GM12874 (cell line): ENCODE measurements around the gene SPSB2.

Experiments
- TF ChIP-seq, protein P1 (sequence below): IDR thresholded peaks from 2 replicates; pipeline ENCODE4 v1.5.1; 2011; ENCODE audit warnings: low read depth, mild to moderate bottlenecking, control low read depth, low read length, moderate library complexity; ENCODE audit not compliant: insufficient read depth

Gene SPSB2

DNA sequence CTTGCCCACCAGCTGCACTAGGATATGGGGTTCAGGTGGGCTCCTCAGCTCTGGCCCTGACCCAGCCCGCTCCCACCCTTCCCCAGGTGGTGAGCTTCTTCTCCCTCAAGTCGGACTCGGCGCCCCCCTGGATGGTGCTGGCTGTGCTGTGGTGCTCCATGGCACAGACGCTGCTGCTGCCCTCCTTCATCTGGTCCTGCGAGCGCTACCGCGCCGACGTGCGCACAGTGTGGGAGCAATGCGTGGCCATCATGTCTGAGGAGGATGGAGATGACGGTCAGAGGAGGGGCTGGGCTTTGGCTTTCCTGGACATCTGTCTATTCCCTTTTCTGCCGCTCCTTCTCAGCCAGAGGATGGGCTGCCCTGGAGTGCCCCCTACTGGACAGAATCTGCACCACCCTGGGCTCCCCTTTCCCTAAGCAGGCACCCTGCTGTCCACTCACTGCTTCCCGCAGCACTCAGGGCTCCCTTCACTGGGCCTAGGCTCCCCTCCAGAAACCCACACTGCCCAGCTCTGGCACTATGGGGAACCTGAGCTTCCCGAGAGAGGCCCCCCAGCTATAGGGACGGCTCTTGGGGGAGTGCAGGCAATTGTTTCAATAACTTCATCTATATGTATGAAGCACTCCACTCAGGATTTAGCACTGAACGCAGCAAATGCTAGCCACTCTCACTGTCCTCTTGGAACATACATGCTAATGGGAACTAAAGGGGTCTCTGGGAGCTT is 47.5 kb downstream of the SPSB2 start:
- TF ChIP-seq, protein P1, sequence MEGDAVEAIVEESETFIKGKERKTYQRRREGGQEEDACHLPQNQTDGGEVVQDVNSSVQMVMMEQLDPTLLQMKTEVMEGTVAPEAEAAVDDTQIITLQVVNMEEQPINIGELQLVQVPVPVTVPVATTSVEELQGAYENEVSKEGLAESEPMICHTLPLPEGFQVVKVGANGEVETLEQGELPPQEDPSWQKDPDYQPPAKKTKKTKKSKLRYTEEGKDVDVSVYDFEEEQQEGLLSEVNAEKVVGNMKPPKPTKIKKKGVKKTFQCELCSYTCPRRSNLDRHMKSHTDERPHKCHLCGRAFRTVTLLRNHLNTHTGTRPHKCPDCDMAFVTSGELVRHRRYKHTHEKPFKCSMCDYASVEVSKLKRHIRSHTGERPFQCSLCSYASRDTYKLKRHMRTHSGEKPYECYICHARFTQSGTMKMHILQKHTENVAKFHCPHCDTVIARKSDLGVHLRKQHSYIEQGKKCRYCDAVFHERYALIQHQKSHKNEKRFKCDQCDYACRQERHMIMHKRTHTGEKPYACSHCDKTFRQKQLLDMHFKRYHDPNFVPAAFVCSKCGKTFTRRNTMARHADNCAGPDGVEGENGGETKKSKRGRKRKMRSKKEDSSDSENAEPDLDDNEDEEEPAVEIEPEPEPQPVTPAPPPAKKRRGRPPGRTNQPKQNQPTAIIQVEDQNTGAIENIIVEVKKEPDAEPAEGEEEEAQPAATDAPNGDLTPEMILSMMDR = peak; percentile 95

DNA sequence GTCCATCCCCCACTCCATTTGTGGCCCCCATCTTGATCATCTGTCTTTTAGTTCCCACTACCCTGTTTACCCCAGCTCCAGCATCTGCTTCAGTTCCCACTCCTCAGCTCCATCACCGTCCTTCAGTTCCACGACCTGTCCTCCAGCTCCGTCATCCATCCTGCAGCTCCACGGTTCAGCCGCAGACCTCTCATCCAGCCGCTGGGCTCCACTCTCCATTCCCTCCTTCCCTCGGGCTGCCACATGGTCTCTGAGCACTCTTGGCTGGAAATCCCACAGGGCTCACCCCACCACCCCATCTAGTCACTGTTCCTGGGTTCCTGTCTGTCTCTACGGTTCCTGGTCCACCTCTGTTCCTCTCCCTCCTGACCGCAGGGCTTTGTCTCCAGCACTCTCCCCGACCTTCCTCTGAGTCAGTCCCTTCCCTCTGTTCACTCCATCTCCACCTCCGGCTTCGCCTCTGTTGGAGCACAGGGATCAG is 48.2 kb downstream of the SPSB2 start:
- TF ChIP-seq, protein P1 = no peak

DNA sequence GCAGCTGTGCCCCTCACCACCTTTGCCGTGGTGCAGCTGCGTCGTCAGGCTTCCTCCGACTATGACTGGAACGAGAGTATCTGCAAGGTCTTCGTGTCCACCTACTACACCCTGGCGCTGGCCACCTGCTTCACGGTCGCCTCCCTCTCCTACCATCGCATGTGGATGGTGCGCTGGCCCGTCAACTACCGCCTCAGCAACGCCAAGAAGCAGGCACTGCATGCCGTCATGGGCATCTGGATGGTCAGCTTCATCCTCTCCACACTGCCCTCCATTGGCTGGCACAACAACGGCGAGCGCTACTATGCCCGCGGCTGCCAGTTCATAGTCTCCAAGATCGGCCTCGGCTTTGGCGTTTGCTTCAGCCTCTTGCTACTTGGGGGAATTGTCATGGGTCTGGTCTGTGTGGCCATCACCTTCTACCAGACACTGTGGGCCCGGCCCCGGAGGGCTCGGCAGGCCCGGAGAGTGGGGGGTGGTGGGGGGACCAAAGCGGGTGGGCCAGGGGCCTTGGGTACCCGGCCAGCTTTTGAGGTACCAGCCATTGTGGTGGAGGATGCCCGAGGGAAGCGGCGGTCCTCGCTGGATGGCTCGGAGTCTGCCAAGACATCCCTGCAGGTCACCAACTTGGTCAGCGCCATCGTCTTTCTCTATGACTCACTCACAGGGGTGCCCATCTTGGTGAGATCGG is 48.9 kb downstream of the SPSB2 start:
- TF ChIP-seq, protein P1 = no peak

DNA sequence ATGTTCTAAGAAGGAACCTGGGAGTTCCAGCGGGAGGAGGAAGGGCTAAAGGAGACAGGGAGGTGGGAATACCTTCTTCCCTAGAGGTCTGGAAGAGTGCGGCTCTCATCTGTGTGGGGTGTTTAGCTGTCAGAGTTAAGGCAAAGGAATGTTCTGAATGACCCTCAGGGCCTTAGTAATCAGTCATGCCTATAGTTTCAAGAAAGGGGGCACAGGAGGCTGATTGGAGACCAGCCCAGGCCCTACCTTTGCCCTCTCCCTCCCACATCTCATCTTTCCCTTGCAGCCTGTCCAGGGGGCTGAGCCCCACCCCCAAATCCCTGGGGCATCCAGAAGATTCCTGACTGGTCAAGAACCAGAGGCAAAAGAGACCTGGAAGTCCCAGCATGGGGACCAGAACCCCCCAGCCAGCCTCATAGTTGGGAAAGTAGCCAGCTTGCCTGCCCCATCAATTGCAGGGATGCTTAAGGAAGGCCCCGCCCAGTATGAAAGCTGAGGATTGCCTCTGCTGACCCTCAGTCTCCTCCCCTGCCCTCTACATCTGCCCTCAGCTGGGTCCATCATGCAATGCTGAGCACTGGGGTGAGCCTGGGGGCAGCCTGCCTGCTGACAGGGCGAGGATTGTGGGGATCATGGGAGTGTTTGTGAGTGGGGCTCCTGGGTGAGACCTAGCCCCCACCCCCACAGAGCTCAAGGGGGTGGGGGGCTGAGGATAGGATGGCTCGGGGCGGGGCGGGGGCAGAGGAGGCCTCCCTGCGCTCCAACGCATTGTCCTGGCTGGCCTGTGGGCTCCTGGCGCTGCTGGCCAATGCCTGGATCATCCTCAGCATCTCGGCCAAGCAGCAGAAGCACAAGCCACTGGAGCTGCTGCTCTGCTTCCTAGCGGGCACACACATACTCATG is 49.7 kb downstream of the SPSB2 start:
- TF ChIP-seq, protein P1 = no peak

DNA sequence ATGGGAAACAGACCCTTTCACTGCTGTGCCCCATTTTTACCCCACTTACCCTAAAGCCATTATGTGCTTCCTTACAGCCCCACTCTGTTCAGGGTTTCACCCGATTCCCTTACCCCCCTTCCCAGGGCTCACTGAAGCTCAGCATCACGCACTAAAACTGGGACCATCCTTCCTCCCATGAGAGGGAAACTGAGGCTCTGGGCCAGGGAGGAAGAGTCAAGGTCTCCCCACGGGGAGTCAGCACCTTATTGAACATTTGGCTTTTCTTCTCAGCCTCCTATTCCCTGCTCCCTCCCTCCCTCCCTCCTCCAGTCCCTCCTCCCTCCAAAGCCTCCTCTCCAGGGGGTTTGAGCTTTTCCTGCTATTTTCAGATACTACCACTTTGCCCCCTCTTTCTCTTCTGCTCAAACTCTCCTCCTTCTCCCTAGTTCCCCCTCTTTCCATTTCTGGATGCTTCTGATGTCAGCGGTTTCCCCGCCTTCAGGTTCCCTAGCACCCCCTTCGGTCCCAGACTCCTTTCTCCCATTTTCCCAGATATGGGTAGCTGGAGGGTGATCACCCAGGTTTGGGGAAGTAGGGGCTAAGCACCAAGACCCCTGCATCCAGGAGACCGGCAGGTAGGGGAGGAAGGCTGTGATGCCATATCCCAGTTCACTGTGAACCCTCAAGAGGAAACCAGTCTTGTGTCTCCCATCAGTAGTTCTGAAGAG is 50.5 kb downstream of the SPSB2 start:
- TF ChIP-seq, protein P1 = no peak

DNA sequence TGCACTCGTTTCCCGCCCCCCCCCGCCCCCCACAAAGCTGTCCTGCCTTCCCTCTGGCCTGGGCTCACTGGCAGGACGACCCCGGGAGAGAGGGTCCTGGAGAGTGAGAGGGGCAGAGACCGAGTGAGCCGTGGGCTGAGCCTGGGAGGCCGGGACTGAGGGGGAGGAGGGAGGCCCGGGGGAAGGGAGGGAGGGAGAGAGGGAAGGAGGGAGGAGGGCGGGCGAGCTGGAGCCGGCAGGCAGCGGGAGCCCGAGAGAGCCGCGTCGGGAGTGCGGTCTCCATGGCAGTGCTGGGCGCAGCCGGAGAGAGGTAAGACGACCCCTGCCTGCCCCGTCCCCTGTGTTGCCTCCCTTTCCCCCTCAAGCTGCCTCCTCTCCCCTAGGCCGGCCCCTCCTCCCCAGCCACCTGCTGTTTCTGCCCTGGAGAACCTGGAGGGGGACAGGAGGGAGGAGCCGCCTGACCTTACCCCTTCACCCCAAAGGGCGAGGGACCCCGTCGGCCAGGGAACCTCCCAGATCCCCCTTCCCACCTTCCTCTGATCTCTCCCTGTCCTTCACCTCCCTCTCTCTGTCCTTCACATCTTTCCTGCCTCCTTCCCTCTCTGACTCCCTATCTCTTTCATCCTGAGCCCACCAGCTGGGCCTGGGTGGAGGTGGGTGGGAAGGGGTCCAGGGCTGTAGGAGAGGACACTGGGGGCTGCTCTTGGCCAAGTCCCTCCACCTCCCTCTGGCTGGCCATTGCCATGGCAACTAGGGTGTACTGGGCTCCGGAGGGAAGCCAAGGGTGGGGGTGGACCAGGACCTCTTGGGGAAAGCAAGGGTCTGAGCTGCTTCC is 51.3 kb downstream of the SPSB2 start, which contains the start of gene GPR162:
Gene GPR162, plus strand, starts transcription at position 231 of the 835 bp plus-strand sequence. CDS start 2,078 bp downstream, outside the sequence.
- TF ChIP-seq, protein P1 = no peak
